CD8-positive, alpha-beta memory T cell (primary cell): ENCODE measurements around the gene ADAMTS4. TPM values are rescaled to one million over a fixed set of nuclear protein-coding genes. Genes with fewer than 3 reads are reported as not detected.

ENCODE experiments used
- CTCF ChIA-PET: fragments of 350-600 bp; sonication (Branson Sonifier 250); formaldehyde crosslinking; loops from one replicate; lab custom pipeline; 2021; ENCODE audit warnings: antibody characterized with exemption; lab: Charles Lee
- POLR2A ChIA-PET: fragments of 350-600 bp; sonication (Branson Sonifier 250); formaldehyde crosslinking; loops from one replicate; lab custom pipeline; 2021; ENCODE audit warnings: antibody characterized with exemption; lab: Charles Lee
- DNase-seq, 5 donors: peaks; one replicate each; pipeline versions ENCODE4 v3.0.0 to v3.0.0-alpha.2; 2020 to 2022; ENCODE audit warnings: mixed read lengths in 1 of 5
- H3K27ac ChIP-seq: one replicate; pipeline ENCODE4 v1.7.0; 2013; ENCODE audit warnings: low read depth, mild to moderate bottlenecking, low read length, moderate library complexity
- H3K27me3 ChIP-seq: 2 replicates; pipeline ENCODE4 v1.7.0; 2013; ENCODE audit warnings: low read length, mild to moderate bottlenecking; ENCODE audit not compliant: insufficient read depth, poor library complexity, severe bottlenecking
- H3K36me3 ChIP-seq: 2 replicates; pipeline ENCODE4 v1.7.0; 2013; ENCODE audit warnings: mild to moderate bottlenecking, low read length, moderate library complexity; ENCODE audit not compliant: insufficient read depth
- H3K4me1 ChIP-seq: 2 replicates; pipeline ENCODE4 v1.7.0; 2013; ENCODE audit warnings: mild to moderate bottlenecking, low read length, moderate library complexity; ENCODE audit not compliant: insufficient read depth
- H3K4me3 ChIP-seq: 2 replicates; pipeline ENCODE4 v1.7.0; 2013; ENCODE audit warnings: mild to moderate bottlenecking, low read length
- H3K9me3 ChIP-seq: 2 replicates; pipeline ENCODE4 v1.7.0; 2013; ENCODE audit warnings: mild to moderate bottlenecking, low read length
- H3K27ac Mint-ChIP-seq, 8 donors: one replicate each; pipeline ENCODE4 v1.8.0; 2020 to 2021; ENCODE audit warnings: mixed read lengths in 8 of 8, mild to moderate bottlenecking in 6 of 8, inconsistent platforms in 3 of 8, moderate library complexity in 3 of 8
- H3K27me3 Mint-ChIP-seq, 2 donors: one replicate each; pipeline ENCODE4 v1.8.0; 2020 to 2021; ENCODE audit warnings: mixed read lengths in 2 of 2, mild to moderate bottlenecking in 1 of 2, moderate library complexity in 1 of 2
- H3K36me3 Mint-ChIP-seq, 3 donors: one replicate each; pipeline ENCODE4 v1.8.0; 2020 to 2021; ENCODE audit warnings: mixed read lengths in 3 of 3, inconsistent platforms in 1 of 3, mild to moderate bottlenecking in 1 of 3
- H3K4me1 Mint-ChIP-seq, 3 donors: one replicate each; pipeline ENCODE4 v1.8.0; 2020 to 2021; ENCODE audit warnings: mixed read lengths in 3 of 3, inconsistent platforms in 1 of 3, mild to moderate bottlenecking in 1 of 3
- H3K4me3 Mint-ChIP-seq, 7 donors: one replicate each; pipeline ENCODE4 v1.8.0; 2020 to 2021; ENCODE audit warnings: mixed read lengths in 7 of 7, mild to moderate bottlenecking in 6 of 7, moderate library complexity in 4 of 7, inconsistent platforms in 2 of 7
- H3K9me3 Mint-ChIP-seq, 5 donors: one replicate each; pipeline ENCODE4 v1.8.0; 2020 to 2022; ENCODE audit warnings: mixed read lengths in 5 of 5, mild to moderate bottlenecking in 3 of 5, moderate library complexity in 2 of 5, inconsistent platforms in 1 of 5
- polyA plus RNA-seq: library from polyadenylated mRNA; unstranded; fragments of 300-500 nt; fragmentation: Illumina TruSeq; gene quantifications from one replicate; pipeline ENCODE4 v1.2.3, GENCODE V29; 2021
- total RNA-seq, 2 experiments: library from RNA; stranded (reverse); gene quantifications; one replicate each; pipeline ENCODE4 v1.2.3, GENCODE V29; 2021

Gene ADAMTS4
- total and polyA plus RNA-seq, 3 experiments from 2014 or later = 0.17 to 0.58 (median 0.37) TPM

- peaks cover 15% of the 10 kb centered on the region for H3K36me3 ChIP-seq
- no peak overlapping the region for H3K4me3 ChIP-seq
- peaks cover 23 to 24% (median 24%) of the 10 kb centered on the region in 3 donors for H3K4me1 Mint-ChIP-seq
- no peak overlapping the region for H3K4me3 Mint-ChIP-seq
- CTCF ChIA-PET = interaction anchor here (1.9 to 10.3 kb wide), 5 partner anchors 19 to 152 kb away, joined by 6 to 197 read pairs (median 35); partner anchors contain the start of gene NDUFS2
- H3K27me3 ChIP-seq = no peaks in the 10 kb centered on the region
- H3K9me3 Mint-ChIP-seq = no peaks in the 10 kb centered on the region
- POLR2A ChIA-PET = no interaction called here
- peaks cover 0 to 36% (median 3%) of the 10 kb centered on the region in 3 donors for H3K36me3 Mint-ChIP-seq
- H3K27me3 Mint-ChIP-seq = peaks cover 0 to 2% of the 10 kb centered on the region in 2 donors
- peak overlapping the region in 3 of 8 donors; percentile 50 to 77 (median 64) for H3K27ac Mint-ChIP-seq
- no peak overlapping the region for H3K27ac ChIP-seq
- DNase-seq = no peak
- H3K4me1 ChIP-seq = peaks cover 20% of the 10 kb centered on the region
- no peaks in the 10 kb centered on the region for H3K9me3 ChIP-seq
Observed at GRCh38 chr1:161230762-161231161, 31.9 kb upstream of the ADAMTS4 start.

DNA sequence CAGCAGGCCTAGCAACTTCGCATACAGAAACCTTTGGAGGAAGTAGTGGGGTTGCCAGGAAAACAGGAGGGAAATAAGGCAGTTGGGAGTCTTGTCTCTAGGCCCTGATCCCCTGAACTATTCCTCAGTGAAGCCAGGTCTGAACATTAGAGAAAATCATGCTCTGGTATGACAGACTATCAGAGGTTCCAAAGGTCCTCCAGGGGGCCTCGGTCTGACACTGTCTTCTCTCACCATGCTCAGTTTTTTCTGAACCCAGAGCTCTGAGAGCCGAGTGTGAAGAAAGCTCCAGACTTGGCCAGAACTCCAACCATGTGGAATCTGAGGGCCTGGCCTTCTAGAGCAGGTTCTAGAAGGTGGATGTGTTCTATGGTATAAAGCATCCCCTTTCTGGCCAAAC lies 31.0 kb upstream of the ADAMTS4 start:
- CTCF ChIA-PET = interaction anchor here (1.9 to 10.3 kb wide), 5 partner anchors 20 to 153 kb away, joined by 6 to 197 read pairs (median 35); partner anchors contain the start of gene NDUFS2

GRCh38 chr1:161228032-161228431 lies 29.2 kb upstream of the ADAMTS4 start:
- no peak for DNase-seq
- Histone ChIP-seq H3K4me1 (peaks cover 26% of the 10 kb centered on the region), H3K27ac (no peak overlapping the region), H3K4me3 (no peak overlapping the region), H3K9me3 (no peaks in the 10 kb centered on the region), H3K27me3 (no peaks in the 10 kb centered on the region), H3K36me3 (peaks cover 15% of the 10 kb centered on the region)
- H3K4me1 Mint-ChIP-seq = peaks cover 31 to 32% (median 31%) of the 10 kb centered on the region in 3 donors
- CTCF ChIA-PET = interaction anchor here (1.1 to 10.3 kb wide), 8 partner anchors 11 to 161 kb away, joined by 3 to 197 read pairs (median 33); partner anchors contain the start of genes CFAP126, FCER1G and NDUFS2
- no peaks in the 10 kb centered on the region for H3K9me3 Mint-ChIP-seq
- POLR2A ChIA-PET = no interaction called here
- H3K27me3 Mint-ChIP-seq = no peaks in the 10 kb centered on the region
- peak overlapping the region in 7 of 8 donors; percentile 49 to 90 (median 60) for H3K27ac Mint-ChIP-seq
- peak overlapping the region in 2 of 7 donors; percentile 41 to 67 for H3K4me3 Mint-ChIP-seq
- peaks cover 0 to 36% (median 3%) of the 10 kb centered on the region in 3 donors for H3K36me3 Mint-ChIP-seq

More for the DNA sequence above, 31.0 kb upstream of the ADAMTS4 start:
- Mint-ChIP-seq H3K4me3 (no peak overlapping the region), H3K4me1 (peaks cover 31 to 32% (median 31%) of the 10 kb centered on the region in 3 donors), H3K9me3 (no peaks in the 10 kb centered on the region), H3K27me3 (no peaks in the 10 kb centered on the region), H3K27ac (peak overlapping the region in 1 of 8 donors; percentile 65), H3K36me3 (peaks cover 0 to 36% (median 3%) of the 10 kb centered on the region in 3 donors)
- Histone ChIP-seq H3K4me1 (peaks cover 26% of the 10 kb centered on the region), H3K4me3 (no peak overlapping the region), H3K27ac (no peak overlapping the region), H3K27me3 (no peaks in the 10 kb centered on the region), H3K36me3 (peaks cover 15% of the 10 kb centered on the region), H3K9me3 (no peaks in the 10 kb centered on the region)
- DNase-seq = no peak
- POLR2A ChIA-PET = no interaction called here

DNA sequence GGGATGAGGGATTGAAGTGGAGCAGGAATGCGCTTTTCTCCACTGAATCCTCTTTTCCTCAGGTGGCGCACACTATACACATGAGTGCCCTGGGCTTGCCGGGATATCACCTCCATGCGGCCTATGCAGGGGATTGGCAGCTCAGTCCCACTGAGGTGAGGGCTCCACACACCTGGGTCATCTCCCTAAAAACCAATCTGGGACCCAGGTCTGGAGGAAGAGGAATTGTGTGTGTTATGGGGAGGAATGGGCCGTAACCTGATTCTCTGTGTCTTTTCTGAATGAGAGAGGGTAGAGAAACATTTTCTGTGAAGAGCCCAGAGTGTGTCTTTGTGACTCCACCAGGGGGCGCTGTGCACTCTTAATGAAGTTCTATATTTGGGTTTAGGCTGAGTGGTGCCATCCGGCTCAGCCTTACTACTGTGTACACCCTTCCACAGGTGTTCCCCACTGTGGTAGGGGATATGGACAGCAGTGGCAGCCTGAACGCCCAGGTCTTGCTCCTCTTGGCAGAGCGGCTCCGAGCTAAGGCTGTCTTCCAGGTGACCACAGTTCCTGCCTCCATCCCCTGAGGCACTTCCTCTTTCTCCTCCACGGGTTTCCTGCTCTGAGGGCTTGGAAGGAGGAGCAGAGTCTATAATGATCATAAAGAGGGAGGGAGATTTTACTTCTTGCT lies 28.5 kb upstream of the ADAMTS4 start:
- Histone ChIP-seq H3K4me1 (peaks cover 26% of the 10 kb centered on the region), H3K9me3 (no peaks in the 10 kb centered on the region), H3K36me3 (peaks cover 15% of the 10 kb centered on the region), H3K27me3 (no peaks in the 10 kb centered on the region), H3K4me3 (no peak overlapping the region), H3K27ac (no peak overlapping the region)
- H3K27ac Mint-ChIP-seq = peak overlapping the region; percentile 44 to 90 (median 62)
- H3K27me3 Mint-ChIP-seq = no peaks in the 10 kb centered on the region
- H3K4me1 Mint-ChIP-seq = peaks cover 31 to 32% (median 31%) of the 10 kb centered on the region in 3 donors
- ChIA-PET POLR2A (no interaction called here), CTCF (interaction anchor here (0.7 to 10.3 kb wide), 14 partner anchors 11 to 162 kb away, joined by 3 to 197 read pairs (median 23); partner anchors contain the start of genes CFAP126, FCER1G, NDUFS2 and PPOX)
- H3K9me3 Mint-ChIP-seq = no peaks in the 10 kb centered on the region
- H3K4me3 Mint-ChIP-seq = peak overlapping the region; percentile 84 to 99 (median 96)
- peaks cover 0 to 36% (median 3%) of the 10 kb centered on the region in 3 donors for H3K36me3 Mint-ChIP-seq
- peak; percentile 72 to 89 (median 79) for DNase-seq

- peak overlapping the region; percentile 44 for H3K27ac ChIP-seq
- H3K9me3 Mint-ChIP-seq = no peaks in the 10 kb centered on the region
Observed at GRCh38 chr1:161226759-161227158, 27.9 kb upstream of the ADAMTS4 start.

DNA sequence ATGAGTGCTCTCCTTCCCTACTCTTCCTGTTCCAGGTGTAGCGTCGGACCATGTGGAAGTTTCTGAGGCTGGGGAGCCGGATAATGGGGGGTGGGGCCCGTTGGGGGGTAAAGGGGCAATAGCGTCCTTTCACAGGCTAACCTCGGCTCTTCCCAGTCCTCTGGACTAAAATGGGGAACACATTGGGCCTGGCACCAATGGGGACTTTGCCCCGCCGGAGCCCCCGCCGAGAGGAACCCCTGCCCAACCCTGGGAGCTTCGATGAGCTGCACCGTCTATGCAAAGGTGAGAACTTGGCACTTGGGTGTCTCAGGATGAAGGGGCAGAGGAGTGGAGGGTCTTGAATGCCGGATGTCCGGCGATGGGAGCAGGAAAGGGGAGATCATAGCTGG lies 27.5 kb upstream of the ADAMTS4 start:
- Histone ChIP-seq H3K4me1 (peaks cover 26% of the 10 kb centered on the region), H3K4me3 (peak overlapping the region; percentile 88), H3K27ac (peak overlapping the region; percentile 44), H3K36me3 (peaks cover 15% of the 10 kb centered on the region), H3K27me3 (no peaks in the 10 kb centered on the region), H3K9me3 (no peaks in the 10 kb centered on the region)
- ChIA-PET CTCF (interaction anchor here (0.7 to 10.3 kb wide), 37 partner anchors 10 to 285 kb away, joined by 3 to 197 read pairs (median 6); partner anchors contain the start of genes ADAMTS4, B4GALT3, CFAP126 and DEDD), POLR2A (interaction anchor here (0.6 to 2.2 kb wide), 12 partner anchors 21 to 523 kb away, joined by 3 to 51 read pairs (median 7); partner anchors contain the start of genes ARHGAP30, NDUFS2, PPOX and UFC1)
- Mint-ChIP-seq H3K27ac (peak overlapping the region; percentile 60 to 99 (median 95)), H3K4me1 (peaks cover 31 to 32% (median 31%) of the 10 kb centered on the region in 3 donors), H3K9me3 (no peaks in the 10 kb centered on the region), H3K36me3 (peaks cover 0 to 36% (median 3%) of the 10 kb centered on the region in 3 donors), H3K27me3 (peaks cover 0 to 2% of the 10 kb centered on the region in 2 donors), H3K4me3 (peak overlapping the region; percentile 83 to 99 (median 98))
- no peak for DNase-seq

More at GRCh38 chr1:161226759-161227158, 27.9 kb upstream of the ADAMTS4 start:
- DNase-seq = no peak
- peak overlapping the region; percentile 84 to 99 (median 96) for H3K4me3 Mint-ChIP-seq
- H3K27me3 ChIP-seq = no peaks in the 10 kb centered on the region
- H3K4me1 ChIP-seq = peaks cover 26% of the 10 kb centered on the region
- H3K27ac Mint-ChIP-seq = peak overlapping the region in 7 of 8 donors; percentile 19 to 90 (median 72)
- H3K36me3 Mint-ChIP-seq = peaks cover 0 to 36% (median 3%) of the 10 kb centered on the region in 3 donors
- POLR2A ChIA-PET = interaction anchor here (1.2 to 2.2 kb wide), 3 partner anchors 25 to 69 kb away, joined by 3 to 51 read pairs (median 14); partner anchors contain the start of gene NDUFS2
- peaks cover 31 to 32% (median 31%) of the 10 kb centered on the region in 3 donors for H3K4me1 Mint-ChIP-seq
- peaks cover 15% of the 10 kb centered on the region for H3K36me3 ChIP-seq
- H3K4me3 ChIP-seq = no peak overlapping the region
- peaks cover 0 to 2% of the 10 kb centered on the region in 2 donors for H3K27me3 Mint-ChIP-seq
- CTCF ChIA-PET = interaction anchor here (0.7 to 10.3 kb wide), 15 partner anchors 10 to 162 kb away, joined by 3 to 197 read pairs (median 21); partner anchors contain the start of genes FCER1G, NDUFS2, PPOX and SDHC
- H3K9me3 ChIP-seq = no peaks in the 10 kb centered on the region

GRCh38 chr1:161225534-161226319 lies 26.9 kb upstream of the ADAMTS4 start, which contains the start of gene TOMM40L:
Gene TOMM40L (plus strand): TSS chr1:161226060. CDS start chr1:161226490, 430 bp downstream.
- Histone ChIP-seq H3K4me3 (peak within 1 kb of the TSS; percentile 88), H3K27me3 (no peaks in the 10 kb centered on the region), H3K36me3 (peaks cover 15% of the 10 kb centered on the region), H3K9me3 (no peaks in the 10 kb centered on the region), H3K27ac (peak within 1 kb of the TSS; percentile 44), H3K4me1 (peaks cover 26% of the 10 kb centered on the region)
- CTCF ChIA-PET = interaction anchor here (0.7 to 10.3 kb wide), 38 partner anchors 9 to 284 kb away, joined by 3 to 197 read pairs (median 6); partner anchors contain the start of genes ADAMTS4, B4GALT3, CFAP126 and DEDD
- Mint-ChIP-seq H3K36me3 (peaks cover 0 to 33% (median 3%) of the 10 kb centered on the region in 3 donors), H3K9me3 (no peaks in the 10 kb centered on the region), H3K4me3 (peak within 1 kb of the TSS; percentile 84 to 99 (median 98)), H3K27me3 (peaks cover 0 to 3% of the 10 kb centered on the region in 2 donors), H3K27ac (peak within 1 kb of the TSS; percentile 65 to 99 (median 95)), H3K4me1 (peaks cover 31 to 32% (median 31%) of the 10 kb centered on the region in 3 donors)
- peak; percentile 80 to 96 (median 89) for DNase-seq
- POLR2A ChIA-PET = interaction anchor here (0.6 to 2.2 kb wide), 24 partner anchors 19 to 1127 kb away, joined by 3 to 51 read pairs (median 4); partner anchors contain the start of genes ARHGAP30, B4GALT3, DEDD and IGSF8
